GM12865 (cell line): ENCODE data around the gene TRAF2.

Source experiments
- DNase-seq: peaks from one replicate; pipeline ENCODE4 v3.0.0; 2010; ENCODE audit warnings: low read depth
- H3K4me3 ChIP-seq: 2 replicates; pipeline ENCODE4 v1.5.1; 2011; ENCODE audit warnings: mild to moderate bottlenecking, low read depth, low read length, control low read depth
- CTCF ChIP-seq: IDR thresholded peaks from 2 replicates; pipeline ENCODE4 v1.5.1; 2011; ENCODE audit warnings: low read length, control low read depth, low read depth, inconsistent platforms; ENCODE audit not compliant: insufficient read depth; ENCODE audit errors: missing control alignments

TRAF2 gene

GRCh38 chr9:136963341-136963740 is 77.0 kb downstream of the TRAF2 start:
- TF ChIP-seq CTCF, result no peak
- DNase-seq, result no peak
- H3K4me3 ChIP-seq, result no peak overlapping the region

- H3K4me3 ChIP-seq, result no peak overlapping the region
- no peak for TF ChIP-seq CTCF
- no peak for DNase-seq
These were observed 77.4 kb downstream of the TRAF2 start for GRCh38 chr9:136963751-136964150.

GRCh38 chr9:136964171-136964689 is 77.9 kb downstream of the TRAF2 start:
- DNase-seq, result no peak
- no peak overlapping the region for H3K4me3 ChIP-seq
- TF ChIP-seq CTCF, result no peak

- no peak for DNase-seq
- H3K4me3 ChIP-seq, result no peak overlapping the region
- TF ChIP-seq CTCF, result no peak
These were observed 78.6 kb downstream of the TRAF2 start for GRCh38 chr9:136964833-136965422.

- no peak for TF ChIP-seq CTCF
- peak; percentile 58 for DNase-seq
- no peak overlapping the region for H3K4me3 ChIP-seq
These were observed 79.6 kb downstream of the TRAF2 start for GRCh38 chr9:136965771-136966484.

- no peak overlapping the region for H3K4me3 ChIP-seq
- no peak for TF ChIP-seq CTCF
- no peak for DNase-seq
These were observed 82.2 kb downstream of the TRAF2 start for GRCh38 chr9:136968333-136969127.
